Stimulated activated CD4-positive, alpha-beta T cell treated with anti-CD3 and anti-CD28 coated beads, Interleukin-12 subunit alpha, Interleukin-12 subunit beta, amount 100 ng/mL, for 48 hours (primary cell): ENCODE measurements around the gene RTKN.
A peak's percentile ranks its signal among the peaks of the same experiment; 100 is the strongest.

Experiments
- DNase-seq, 3 donors: peaks; one replicate each; pipeline ENCODE4 v3.0.0-alpha.2; 2020; ENCODE audit warnings: low read depth in 2 of 3, low spot score in 1 of 3

Gene RTKN

DNA sequence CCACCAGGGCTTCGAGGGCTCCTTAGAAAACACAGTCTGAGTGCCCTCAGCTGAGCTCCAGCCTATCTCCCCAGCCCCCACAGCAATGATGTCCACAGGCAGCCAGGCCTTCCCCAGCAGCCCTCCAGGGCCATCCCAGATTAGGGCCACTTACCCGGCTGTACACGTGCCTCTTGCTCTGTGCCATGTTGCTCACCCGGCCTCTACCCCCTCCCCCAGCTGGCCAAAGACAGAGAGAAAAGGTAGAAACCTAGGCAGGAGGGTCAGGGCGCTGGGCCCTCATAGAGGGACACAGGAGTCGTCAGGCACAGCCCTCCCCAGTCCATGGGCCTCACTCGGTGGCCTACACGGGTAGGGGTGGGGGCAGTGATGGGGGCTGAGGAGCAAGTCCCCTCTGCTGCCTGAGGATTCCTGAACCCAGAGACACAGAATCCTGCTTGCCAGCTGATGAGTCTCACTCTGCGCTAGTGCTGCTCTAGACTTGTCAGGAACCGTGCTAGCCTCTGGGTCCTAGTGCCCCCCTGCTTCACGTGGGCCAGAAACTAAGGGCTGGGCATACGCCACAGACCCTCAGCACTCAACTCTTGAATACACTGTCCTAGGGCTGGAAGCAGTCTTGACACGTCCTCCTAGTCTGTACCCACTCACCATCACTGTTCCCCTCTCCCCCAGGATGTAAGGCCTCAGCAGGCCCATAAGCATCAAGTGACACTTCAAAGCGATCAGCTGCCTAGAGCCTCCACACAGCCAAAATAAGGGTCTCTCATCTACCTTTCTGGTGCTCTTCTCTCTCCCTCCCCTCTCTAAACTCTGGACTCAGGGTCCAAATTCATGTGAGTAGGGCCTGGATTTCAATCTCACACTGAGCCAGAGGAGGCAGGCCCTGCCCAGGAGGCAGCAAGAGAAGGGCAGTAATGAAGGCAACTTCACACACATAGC, 61.6 kb downstream of the RTKN start, which contains the start of gene DCTN1:
TSS of gene DCTN1 (minus strand) at position 461 of the 939 bp plus-strand sequence. CDS start at position 187, 274 bp downstream.
- DNase-seq, result peak in 1 of 3 donors; percentile 20

DNA sequence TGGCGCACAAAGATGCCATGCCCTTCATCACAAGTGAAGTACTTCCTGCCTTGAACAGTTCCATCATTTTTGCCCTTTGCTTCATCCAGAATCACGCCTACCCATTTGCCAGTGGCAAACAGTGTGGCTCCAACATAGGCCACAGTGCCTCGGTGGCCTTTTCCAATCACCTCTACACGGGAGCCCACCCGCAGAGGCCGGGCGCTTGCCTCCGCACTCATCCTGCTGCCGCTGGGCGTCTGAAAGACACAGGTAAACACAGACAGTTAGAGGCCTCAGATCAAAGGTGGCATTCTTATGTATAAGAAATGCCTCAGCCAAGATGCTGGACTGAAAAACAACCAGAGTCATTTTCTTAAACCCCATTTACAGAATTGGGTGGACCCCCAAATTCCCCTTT, 63.7 kb downstream of the RTKN start:
- no peak for DNase-seq

DNA sequence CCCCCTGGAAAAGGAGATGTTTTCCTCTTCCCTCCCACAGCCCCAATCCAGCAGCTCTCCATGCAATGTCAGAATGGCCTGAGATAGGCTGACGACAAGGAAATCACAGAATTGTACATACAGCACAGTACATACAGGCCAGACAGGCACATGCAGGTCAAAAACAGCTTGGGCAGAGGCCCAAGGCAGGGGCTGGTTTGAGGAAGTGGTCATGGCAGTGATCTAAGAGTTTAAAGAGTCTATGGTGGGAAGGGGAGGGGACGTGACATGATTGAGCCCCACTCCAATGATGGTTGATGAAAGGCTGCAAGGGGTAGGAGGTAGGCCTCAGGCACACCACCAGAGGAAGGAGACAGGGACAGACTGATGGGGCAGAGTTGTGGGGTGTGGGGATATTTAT, 65.9 kb downstream of the RTKN start:
- no peak for DNase-seq
